ENCODE results near the gene KIF14. TPM values are rescaled to one million over a fixed set of nuclear protein-coding genes. Genes with fewer than 3 reads are reported as not detected.

KIF14 gene
- total and polyA plus RNA-seq, 2 donors (not counting 3 experiments of a cell fraction or from before 2014, with no cell fraction given): 1.5 to 13.8 TPM

DNA sequence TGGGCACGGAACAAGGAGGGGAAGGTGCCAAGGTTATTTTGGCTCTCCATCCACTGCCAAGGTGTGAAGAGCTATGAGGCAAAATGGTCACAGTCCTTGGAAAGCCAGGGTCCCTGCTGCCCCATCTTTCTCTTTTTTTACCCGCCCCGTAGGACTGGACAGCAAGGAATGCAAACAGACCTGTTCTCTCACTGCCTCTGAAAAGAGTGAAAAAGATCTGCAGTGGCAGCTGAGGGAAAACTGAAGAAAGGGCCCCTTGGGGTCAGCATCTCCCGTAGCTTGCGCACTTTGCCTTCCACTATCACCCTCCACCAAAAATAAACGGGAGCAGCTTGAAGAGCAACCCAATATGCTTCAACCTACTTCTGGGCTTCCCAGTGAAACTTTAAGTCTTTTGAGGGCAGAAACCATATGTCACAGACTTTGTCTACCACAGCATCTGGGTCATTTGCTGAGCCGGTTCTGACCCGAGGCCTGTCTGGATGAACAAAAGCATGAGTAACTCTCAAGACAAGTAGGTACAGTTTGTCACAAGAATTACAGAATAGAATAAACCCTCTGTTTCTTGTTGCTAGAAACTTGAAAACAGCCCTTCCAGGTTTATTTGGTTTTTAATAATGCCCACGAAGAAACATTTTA, 9.4 kb upstream of the KIF14 start:
- Histone ChIP-seq H3K27ac (ENCODE audit: insufficient read depth, low read depth, low read length) (no peak overlapping the region), H3K27me3 (ENCODE audit: control insufficient read depth in 2 of 2, insufficient read depth in 2 of 2, low read length in 2 of 2) (no peaks in the 10 kb centered on the region), H3K36me3 (ENCODE audit: control insufficient read depth in 2 of 2, extremely low read depth in 1 of 2, insufficient read depth in 2 of 2, low read length in 2 of 2) (no peaks in the 10 kb centered on the region), H2AFZ (ENCODE audit: low read depth, low read length) (no peak overlapping the region), H3K79me2 (ENCODE audit: control insufficient read depth, insufficient read depth, low read length) (no peaks in the 10 kb centered on the region), H3K9me3 (replicated peaks; ENCODE audit: control insufficient read depth, insufficient read depth, low read length) (no peaks in the 10 kb centered on the region), H3K4me2 (ENCODE audit: insufficient read depth, low read length) (no peak overlapping the region), H4K20me1 (replicated peaks; ENCODE audit: control insufficient read depth, extremely low read depth, insufficient read depth, low read length) (no peaks in the 10 kb centered on the region), H3K4me1 (ENCODE audit: control insufficient read depth, extremely low read depth, insufficient read depth, low read length) (no peaks in the 10 kb centered on the region), H3K9me1 (replicated peaks; ENCODE audit: control insufficient read depth, extremely low read depth, insufficient read depth, low read length) (no peaks in the 10 kb centered on the region), H3K4me3 (replicated peaks in 1 of 3; ENCODE audit: insufficient read depth in 1 of 3, low read depth in 1 of 3, low read length in 3 of 3) (no peak overlapping the region), H3K9ac (replicated peaks; ENCODE audit: extremely low read depth, insufficient read depth, low read length) (no peak overlapping the region)
- dilution Hi-C loops (cut with MboI; ENCODE audit: extremely low pct_ligation_motif_present, low sequenced_read_pairs): no loop called here
- ChIA-PET CTCF (interaction anchor here (1.7 to 1.9 kb wide), 2 partner anchors 8 to 173 kb away, joined by 6 to 10 read pairs; no protein-coding TSS in a partner anchor), POLR2A (no interaction called here)
- TF ChIP-seq POLR2A (IDR thresholded peaks at IDR 0.05; ENCODE audit: low read depth, low read length) (no peak), EZH2 (IDR thresholded peaks at IDR 0.05; ENCODE audit: borderline replicate concordance, low read depth, low read length, severe bottlenecking) (no peak), JUN (IDR thresholded peaks at IDR 0.05; ENCODE audit: borderline replicate concordance, insufficient read depth, insufficient read length, low read depth) (no peak), FOS (IDR thresholded peaks at IDR 0.05; ENCODE audit: borderline replicate concordance, insufficient read depth, low read length) (no peak)
- FAIRE-seq (no peak), DNase-seq (ENCODE audit: low read depth, low spot score) (no peak)
- intact Hi-C loops (cut with micrococcal nuclease): no loop called here
- no TSS peak for BruUV-seq (replicated peaks)

DNA sequence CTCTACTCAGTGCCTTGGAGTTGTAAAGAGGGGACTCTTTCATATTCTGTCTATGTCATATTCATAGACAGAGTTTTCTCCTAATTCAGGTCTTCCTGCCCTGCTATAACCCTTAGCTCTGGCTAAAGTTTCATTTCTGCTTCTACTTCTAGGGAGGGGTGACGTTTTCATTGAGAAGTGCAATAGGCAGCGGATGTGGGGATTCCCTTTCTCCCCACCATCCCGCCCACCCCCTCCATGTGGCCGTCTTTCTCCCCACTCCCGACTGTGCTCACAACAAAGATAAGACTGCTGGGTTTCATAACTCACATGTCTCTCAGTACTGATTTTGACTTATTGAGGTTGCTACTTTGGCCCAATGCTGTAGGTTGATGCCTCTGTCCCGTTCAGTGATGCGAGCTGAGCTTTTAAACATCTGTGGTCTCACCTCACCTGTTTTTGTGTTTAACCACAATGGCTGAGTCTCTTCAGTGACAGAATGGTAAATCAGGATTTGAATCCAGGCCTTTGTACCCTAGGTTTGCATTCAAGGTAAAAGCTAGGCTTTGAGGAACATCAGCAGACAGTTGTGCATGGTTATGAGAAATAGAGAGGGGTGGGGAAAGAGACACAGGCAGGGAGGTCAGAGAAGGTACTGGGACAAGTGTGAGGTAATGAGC, 7.8 kb upstream of the KIF14 start:
- no peak for TF ChIP-seq EZH2 (IDR thresholded peaks at IDR 0.05; ENCODE audit: borderline replicate concordance, low read depth, low read length, severe bottlenecking)
- TF ChIP-seq GATA2 (IDR thresholded peaks at IDR 0.05; ENCODE audit: insufficient read depth, insufficient read length, low read depth, low read length): no peak
- Histone ChIP-seq H3K9me3 (replicated peaks; ENCODE audit: control insufficient read depth, insufficient read depth, low read length) (no peaks in the 10 kb centered on the region), H3K4me2 (ENCODE audit: insufficient read depth, low read length) (no peak overlapping the region), H3K27me3 (ENCODE audit: control insufficient read depth in 2 of 2, insufficient read depth in 2 of 2, low read length in 2 of 2) (no peaks in the 10 kb centered on the region), H3K4me3 (replicated peaks in 1 of 3; ENCODE audit: insufficient read depth in 1 of 3, low read depth in 1 of 3, low read length in 3 of 3) (no peak overlapping the region), H3K36me3 (ENCODE audit: control insufficient read depth in 2 of 2, extremely low read depth in 1 of 2, insufficient read depth in 2 of 2, low read length in 2 of 2) (no peaks in the 10 kb centered on the region), H3K27ac (ENCODE audit: insufficient read depth, low read depth, low read length) (no peak overlapping the region), H3K79me2 (ENCODE audit: control insufficient read depth, insufficient read depth, low read length) (no peaks in the 10 kb centered on the region), H3K9ac (replicated peaks; ENCODE audit: extremely low read depth, insufficient read depth, low read length) (no peak overlapping the region), H4K20me1 (replicated peaks; ENCODE audit: control insufficient read depth, extremely low read depth, insufficient read depth, low read length) (no peaks in the 10 kb centered on the region), H3K9me1 (replicated peaks; ENCODE audit: control insufficient read depth, extremely low read depth, insufficient read depth, low read length) (no peaks in the 10 kb centered on the region), H2AFZ (ENCODE audit: low read depth, low read length) (no peak overlapping the region), H3K4me1 (ENCODE audit: control insufficient read depth, extremely low read depth, insufficient read depth, low read length) (no peaks in the 10 kb centered on the region)
- BruUV-seq (replicated peaks): no TSS peak
- DNase-seq (ENCODE audit: low read depth, low spot score) (no peak), FAIRE-seq (no peak)
- dilution Hi-C loops (cut with MboI; ENCODE audit: extremely low pct_ligation_motif_present, low sequenced_read_pairs): no loop called here
- ChIA-PET CTCF (interaction anchor here (1.2 kb wide), 1 partner anchor 12 kb away, joined by 3 read pairs; no protein-coding TSS in a partner anchor), POLR2A (no interaction called here)
- intact Hi-C loops (cut with micrococcal nuclease): no loop called here

Data from endothelial cell of umbilical vein (primary cell).